ENCODE results near the gene KIAA1210. TPM values are rescaled to one million over a fixed set of nuclear protein-coding genes. Genes with fewer than 3 reads are reported as not detected.

The KIAA1210 gene
- not detected in 2 replicates for total RNA-seq

DNA sequence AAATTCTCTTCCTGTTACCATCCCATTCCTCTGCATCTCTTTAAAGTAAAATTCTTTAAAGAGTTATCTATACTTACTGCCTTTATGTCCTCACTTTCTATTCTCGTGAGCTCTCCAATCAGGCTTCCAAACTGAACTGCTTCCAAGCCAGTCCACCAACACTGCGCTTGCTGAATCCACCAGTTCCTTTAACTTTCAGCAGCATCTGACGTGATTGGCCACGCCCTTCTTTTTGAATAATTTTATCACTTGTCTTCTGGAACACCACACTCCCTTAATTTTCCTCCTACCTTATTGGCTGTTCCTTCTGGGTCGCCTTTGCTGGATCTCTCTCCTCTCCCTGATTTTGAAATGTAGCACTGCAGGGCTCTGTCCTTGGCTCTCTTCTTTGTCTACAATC, at the start of gene KIAA1210:
Gene KIAA1210 (minus strand): TSS at position 163 of the 400 bp plus-strand sequence. CDS start 4,170 bp downstream, outside the sequence.
- no peak for DNase-seq (ENCODE audit: low read depth in 2 of 2)

DNA sequence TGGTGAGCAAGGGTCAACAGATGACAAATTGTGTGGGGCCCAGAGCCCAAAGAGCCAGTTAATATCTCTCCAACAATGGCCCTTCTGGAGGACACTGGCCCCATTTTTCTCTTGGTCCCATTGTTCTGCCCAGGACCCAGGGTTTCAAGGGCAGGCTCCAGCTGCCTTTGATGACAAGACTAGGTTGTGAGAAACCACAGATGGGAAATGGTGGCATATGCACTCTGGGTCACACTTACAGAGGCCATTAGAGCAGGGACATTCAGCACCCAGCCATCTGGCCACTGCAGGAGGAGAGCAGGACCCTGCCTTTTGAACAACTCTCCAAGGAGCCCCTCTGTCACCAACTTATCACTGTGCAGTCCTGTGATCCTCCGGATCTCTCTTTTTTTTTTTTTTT, 49.7 kb upstream of the KIAA1210 start:
- DNase-seq (ENCODE audit: low read depth in 2 of 2): no peak

DNA sequence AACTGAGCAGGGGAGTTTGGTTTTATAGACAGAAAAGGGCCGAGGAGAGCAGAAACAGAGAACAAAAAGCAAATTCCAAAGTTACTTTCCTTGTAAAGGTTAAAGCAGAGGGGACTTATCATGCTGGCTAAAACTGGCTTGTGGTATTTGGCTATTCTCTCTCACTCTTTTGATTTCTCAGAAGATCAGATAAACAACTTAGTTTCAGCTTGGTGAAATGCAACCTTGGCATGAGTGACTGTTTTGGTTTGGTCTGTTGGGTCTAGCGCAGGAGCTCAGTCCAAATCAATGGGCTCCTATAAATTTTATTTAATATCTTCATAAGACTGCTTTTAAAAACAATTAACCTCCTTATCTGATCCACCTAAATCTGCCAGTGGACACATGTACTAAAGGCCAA, 47.3 kb upstream of the KIAA1210 start:
- no peak for DNase-seq (ENCODE audit: low read depth in 2 of 2)

DNA sequence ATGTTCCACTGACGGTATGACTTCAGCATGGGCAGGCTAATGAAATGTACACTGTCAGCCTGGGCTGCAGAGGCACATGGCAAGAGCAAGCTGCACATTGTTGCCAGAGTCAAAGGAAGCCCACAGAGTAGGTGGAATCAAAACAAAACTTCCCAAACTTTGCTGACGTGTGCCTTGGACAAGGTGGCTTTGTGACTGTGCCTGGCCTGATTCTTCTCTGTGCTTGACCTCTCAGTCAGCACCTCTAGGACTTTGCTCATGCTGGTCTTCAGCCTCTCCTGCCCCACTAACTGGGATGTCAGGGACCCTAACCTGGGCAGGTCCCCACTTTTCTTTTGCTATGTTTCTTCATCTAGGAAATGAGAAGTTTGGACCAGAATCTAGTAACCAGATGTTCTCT, 40.5 kb upstream of the KIAA1210 start:
- no peak for DNase-seq (ENCODE audit: low read depth in 2 of 2)

DNA sequence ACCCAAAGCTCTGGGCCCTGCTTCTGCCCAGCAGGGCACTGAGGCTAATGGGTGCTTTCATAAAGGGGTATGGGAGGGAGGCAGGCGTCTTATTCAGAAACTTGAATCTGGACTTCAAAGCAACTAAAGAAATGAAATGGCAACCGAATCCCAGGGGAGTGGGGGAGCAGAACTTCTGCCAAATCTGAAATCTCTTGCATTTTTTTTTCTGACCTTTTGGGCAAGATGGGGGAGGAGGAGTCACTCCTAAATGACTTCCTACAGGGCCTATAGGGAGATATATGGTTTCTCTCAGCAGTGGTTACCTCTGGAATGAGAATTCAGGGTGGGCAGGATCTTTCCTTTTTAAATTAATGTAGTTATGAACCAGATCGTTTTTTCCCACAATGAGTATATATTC, 30.6 kb upstream of the KIAA1210 start:
- DNase-seq (ENCODE audit: low read depth in 2 of 2): no peak

DNA sequence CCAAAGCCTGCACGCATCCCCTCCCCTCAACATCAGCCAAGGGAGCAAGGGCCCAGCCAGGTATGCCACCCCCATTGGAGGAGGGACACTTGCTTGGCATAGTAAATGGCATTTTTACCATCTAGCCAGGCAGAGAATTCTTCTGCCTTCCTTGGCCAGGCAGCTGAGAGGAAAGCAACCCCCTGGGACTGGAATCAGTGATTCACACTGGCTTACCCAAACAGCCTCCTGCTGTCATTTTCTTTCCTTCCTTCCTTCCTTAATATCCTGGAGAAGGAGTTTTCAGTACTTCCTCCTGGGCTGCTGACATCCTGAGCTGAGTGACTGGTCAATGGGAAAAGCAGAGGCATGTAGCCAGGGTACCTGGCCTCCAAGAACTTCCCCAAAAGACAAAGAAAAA, 28.6 kb upstream of the KIAA1210 start:
- no peak for DNase-seq (ENCODE audit: low read depth in 2 of 2)

DNA sequence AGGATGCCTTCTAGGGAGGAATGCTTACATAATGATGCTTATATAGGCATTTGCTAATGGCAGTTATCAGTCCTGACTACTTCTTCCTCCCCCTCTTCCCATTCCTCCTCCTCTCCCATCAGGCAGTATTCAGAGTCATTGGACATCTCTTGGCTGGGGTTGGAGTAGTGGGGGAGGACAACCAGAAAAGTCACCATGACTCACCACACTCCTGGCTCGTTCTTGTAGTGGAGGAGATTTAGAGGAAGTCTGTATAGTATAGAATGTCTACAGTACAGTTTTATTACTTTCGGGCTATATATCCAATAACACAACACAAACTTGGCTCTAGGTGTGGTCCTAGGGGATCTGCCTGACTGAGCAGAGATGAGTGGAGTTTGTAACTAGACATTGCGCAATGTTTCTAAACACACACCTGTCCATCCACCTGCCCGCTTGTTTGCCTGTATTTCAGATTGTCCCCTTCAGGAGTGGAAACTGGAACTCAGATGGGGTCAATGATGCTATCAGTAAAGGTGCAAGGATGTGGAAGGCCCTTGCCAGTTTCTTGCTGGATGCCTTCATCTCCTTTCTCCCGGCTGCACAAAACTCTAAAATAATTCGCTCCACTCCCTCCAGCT, 27.9 kb upstream of the KIAA1210 start:
- no peak for DNase-seq (ENCODE audit: low read depth in 2 of 2)

DNA sequence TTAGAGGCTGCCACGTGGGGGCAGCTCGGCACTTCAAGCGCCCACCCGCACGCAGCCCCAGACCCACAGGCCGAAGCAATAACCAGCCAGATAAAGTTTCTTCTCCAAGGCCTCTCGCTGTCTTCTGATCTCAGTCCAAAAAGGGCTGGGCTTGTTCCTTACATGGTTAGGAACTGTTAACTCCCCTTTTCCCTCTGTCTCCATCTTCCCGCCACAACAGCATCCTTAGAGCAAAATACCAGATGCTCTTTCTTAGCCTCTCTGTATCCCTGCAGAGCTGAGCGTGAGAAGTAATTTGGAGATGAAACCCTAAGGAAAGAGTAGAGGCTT, 23.4 kb upstream of the KIAA1210 start:
- DNase-seq (ENCODE audit: low read depth in 2 of 2): no peak

DNA sequence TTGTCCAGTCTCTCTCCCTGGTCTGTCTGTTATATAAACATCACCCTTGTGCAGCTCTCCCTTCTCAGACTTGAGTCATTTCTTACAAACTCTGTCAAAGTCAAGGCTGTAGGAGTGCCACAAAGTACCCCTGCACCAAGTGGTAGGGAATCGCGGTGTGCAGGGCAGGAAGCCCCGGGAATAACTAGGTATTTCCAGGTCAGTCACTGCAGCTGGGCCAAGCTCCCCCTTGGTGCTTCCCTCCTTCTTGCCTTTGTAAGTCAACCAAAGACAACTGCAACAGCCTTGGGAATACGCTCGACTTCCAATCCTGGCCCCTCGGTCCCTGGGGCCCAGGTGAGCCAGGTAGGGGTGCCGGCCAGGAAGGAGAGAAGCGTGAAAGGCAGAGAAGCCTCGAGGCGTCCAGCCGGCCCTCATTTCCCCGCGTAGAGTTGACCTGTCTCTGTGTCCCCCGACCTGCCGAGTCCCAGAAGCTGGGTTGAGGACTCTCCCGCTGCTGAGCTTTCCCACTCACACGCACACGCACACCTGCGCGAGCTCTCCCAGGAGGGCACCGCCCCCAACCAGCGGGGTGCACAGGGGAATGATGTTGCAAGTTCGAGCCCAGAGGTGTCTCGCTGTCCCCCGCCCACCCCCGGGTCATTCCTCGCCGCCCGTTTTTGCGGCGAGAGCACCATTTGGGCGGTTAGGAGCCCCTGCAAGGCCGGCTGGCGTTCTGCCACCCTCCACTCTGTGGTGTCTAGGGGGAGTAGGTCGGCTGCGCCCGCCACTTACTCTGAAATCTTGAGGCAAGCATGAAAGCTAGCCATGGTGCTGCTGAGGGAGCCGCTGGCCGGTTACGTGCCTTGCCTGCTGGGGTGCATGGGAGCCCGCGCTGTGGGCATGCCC, 22.8 kb upstream of the KIAA1210 start:
- DNase-seq (ENCODE audit: low read depth in 2 of 2): no peak

DNA sequence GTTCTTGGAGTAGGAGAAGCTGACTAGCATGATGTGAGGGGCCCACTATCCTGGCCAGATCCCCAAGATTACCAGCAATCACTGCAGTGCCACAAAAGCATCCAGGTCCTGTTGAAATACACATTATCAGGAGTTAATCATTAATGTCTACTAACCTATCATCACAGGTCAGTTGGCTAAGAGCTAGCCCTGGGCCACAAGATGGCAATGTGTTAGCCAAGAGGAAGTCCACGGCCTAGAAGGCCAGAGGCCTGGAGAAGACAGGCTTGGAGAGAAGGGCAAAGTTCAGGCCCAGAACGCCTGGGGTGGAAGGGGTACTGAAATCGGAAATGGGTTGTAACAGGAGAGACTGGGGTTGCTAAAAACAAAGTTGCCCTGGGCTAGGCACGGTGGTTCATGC, 19.9 kb upstream of the KIAA1210 start:
- DNase-seq (ENCODE audit: low read depth in 2 of 2): no peak

DNA sequence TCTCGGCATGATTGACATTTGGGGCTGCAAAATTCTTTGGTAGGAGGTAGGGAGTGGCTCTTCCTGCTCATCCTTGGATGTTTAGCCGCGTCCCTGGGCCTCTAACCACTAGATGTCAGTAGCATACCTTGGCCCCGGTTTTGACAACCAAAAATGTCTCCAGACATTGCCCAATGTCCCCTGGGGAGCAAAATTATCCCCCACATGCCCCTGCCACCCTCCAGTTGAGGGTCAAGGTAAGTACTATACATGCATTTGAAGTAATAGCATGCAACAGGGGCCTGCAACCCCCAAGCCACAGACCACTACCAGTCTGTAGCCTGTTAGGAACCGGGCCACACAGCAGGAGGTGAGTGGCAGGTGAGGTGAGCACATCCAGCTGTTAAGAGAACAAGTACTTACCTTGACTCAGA, 17.6 kb upstream of the KIAA1210 start:
- DNase-seq (ENCODE audit: low read depth in 2 of 2): peak in 1 of 2 donors; percentile 1

DNA sequence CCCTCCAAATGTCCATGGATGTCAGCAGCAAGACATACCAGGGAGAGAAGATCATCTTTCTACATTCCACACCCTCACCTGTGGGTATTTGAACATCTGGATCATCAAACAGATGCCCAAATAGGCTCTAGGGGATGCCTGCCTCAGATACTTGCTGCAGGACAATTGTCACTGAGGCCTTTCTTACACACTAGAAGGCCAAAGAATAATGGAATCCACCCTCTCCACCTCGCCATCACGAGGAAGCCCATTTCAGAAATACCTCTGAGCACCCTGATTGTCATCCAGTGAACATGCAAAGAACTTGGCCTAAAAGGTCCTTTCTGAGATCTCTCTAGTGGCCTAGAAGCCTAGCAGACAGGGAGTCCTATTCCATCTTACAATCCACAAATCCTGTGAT, 6.9 kb upstream of the KIAA1210 start:
- no peak for DNase-seq (ENCODE audit: low read depth in 2 of 2)

DNA sequence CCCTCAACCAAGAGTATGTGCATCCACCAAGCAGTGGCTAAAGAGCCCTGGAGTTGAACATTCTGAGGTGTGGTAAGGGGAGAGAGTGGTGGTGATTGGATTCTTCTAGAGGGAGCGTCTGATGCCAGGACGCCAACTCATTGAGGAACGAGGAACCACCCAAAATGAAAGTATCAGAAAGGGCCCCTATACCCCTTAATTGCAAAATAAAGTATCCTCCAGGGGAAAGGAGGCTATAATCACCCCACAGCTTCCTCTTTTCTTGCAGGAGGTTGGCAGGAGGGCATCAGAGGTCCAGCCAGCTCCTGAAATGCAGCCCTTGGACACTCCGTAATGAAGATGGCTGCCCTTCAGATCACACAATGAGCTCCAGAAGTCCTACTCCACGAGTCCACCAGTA, 5.3 kb upstream of the KIAA1210 start:
- no peak for DNase-seq (ENCODE audit: low read depth in 2 of 2)

DNA sequence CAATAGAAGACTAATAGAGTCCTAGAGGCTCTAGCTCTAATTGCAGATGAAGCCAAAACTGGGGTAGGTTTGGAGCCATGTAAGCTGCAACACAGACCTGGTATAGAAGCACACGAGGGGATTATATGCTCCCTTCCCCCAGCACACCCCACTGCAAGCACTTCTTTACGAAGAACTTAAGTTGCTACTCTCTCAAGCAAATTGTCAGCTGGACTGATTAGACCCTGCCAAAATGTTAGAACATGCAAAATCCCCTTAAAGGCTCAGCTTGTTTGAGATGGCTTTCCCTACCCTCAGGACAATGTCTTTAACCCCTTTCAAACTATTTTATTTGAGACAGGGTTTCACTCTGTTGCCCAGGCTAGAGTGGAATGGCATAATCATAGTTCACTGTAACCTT, 4.7 kb upstream of the KIAA1210 start:
- DNase-seq (ENCODE audit: low read depth in 2 of 2): no peak

DNA sequence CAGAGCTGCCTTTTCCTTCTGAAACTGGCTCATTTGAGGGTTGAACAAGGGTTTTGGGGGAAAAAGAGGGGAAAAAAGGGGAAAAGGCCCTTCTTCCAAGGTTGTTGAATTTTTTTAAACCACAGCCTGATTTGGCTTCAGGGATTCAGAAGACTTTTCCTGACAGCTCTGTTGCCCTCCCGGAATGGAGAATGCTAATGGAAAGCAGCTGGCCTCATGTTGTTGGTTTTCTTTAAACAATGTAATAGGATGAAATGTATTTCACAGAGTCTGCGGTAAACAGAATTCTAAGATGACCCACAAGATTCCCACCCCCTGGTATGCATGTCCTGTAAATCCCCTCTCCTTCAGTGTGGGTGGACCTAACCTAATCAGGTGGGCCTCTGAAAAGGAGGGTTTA, 3.3 kb upstream of the KIAA1210 start:
- DNase-seq (ENCODE audit: low read depth in 2 of 2): no peak

DNA sequence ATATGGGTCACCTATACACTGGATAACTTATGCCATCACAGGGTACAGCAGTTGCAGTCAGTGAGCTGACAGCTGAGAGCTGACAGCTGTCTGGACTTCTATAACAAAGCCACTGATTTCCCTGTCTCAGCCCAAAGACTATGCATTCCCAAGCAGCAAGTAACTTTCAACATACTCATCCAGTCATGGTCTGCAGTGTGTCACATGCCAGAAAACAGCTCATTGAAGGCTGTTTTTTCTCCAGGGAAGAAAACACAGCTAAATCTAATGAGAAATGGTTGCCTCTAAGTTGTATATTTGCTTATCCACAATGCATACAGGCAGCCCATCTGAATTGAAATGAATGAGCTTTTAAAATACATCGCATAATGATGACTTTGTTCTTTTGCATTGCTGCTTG, 6.3 kb downstream of the KIAA1210 start:
- no peak for DNase-seq (ENCODE audit: low read depth in 2 of 2)

DNA sequence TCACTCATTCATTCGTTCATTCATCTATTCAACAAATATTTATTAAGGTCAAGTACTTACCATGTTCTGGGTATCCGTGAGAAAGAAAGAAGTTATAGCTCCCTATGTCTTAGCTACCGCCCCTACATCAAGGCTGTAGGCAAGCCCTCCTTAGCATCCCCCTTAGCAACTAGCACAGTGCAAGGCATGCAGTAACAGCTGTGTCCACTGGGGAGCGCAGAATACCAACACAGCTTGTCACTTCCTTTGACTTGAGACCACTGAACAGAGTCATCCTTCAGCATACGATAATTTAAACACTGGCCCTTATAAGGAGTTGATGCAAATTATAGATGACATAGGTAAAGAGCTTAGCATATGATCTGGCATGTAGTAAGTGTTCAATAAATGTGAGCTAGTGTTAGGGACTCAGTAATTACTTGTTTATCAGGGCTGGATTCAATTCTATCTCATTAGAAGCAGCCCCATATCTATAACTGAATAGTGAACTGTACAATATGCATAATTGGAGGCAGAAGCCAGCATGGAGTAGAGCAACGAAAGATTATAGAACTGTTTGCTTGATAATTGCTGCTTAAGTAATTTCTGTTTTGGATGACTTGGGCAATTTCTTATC, 8.7 kb downstream of the KIAA1210 start:
- peak; percentile 3 to 52 for DNase-seq (ENCODE audit: low read depth in 2 of 2)

DNA sequence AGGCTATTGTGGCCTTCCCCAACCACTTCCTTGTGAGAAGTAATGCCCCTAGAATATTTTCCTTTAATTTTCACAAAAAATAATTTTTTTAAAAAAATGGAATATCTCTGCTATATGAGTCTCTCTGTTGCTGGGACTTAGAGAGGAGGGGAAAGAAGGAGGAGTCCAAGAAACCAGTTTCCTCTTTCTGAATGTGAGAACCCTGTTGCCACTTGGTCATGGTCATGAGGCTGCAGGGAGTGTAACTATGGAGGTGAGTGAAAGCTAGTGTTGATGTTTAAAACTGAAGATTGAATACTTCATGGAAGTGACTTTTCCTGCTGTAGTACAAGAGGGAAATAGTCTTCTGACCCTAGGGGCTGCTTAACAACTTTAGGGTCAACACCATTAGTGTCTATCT, 20.4 kb downstream of the KIAA1210 start:
- no peak for DNase-seq (ENCODE audit: low read depth in 2 of 2)

DNA sequence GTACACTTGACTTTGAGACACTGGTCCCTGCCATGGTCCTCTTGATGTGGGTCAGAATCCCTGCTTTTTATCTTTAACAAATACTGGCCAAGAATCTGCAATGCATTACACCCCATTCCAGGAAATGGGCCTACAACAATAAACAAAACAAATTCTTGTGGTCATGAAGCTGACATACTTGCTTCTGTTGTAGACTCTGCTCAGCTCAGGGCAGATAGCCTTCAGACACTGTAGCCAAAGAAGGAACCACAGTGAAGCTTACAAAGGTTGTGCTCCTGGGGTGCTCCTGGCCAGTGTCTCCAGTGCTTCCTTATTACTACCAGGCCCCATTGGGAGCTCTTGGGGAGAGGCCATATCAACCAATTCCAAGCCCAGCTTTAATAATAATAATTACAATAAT, 21.8 kb downstream of the KIAA1210 start:
- DNase-seq (ENCODE audit: low read depth in 2 of 2): no peak

DNA sequence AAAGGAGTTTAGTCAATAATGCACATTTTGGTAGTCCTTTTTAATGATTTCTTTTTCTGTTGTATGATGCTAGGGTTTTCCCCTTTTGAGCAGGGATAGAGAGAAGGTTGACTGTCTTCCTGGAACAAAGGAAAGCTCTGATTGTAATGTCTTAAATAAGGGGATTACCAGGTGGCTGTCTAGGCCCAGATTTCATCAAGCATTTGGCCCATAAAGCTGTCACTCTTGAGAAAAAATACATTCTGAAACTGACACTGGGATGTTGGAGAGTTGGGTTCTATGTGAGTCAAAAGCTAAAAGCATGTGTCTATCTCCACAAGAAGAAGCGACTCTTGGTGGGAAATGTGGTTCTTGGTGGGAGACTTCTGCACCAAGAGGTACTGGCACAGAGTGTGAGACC, 26.4 kb downstream of the KIAA1210 start:
- no peak for DNase-seq (ENCODE audit: low read depth in 2 of 2)

DNA sequence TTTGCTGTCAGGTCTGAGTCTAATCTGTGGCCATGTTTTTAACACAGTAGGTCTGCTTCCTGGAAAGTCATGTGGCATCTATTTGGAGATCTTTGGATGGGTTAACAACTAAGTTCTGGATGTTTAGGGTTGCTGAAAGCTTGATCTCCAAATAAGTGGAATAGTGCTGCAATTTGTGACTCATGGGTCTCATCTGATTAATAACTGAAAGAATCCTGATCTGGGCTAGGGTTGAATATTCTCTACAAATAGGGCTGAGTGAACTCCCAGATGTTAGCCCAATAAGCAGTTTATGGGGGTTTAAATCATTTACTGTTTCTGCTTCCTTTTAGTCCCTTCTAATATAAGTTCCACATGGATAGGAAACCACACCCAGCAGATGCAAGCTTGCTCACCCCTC, 31.7 kb downstream of the KIAA1210 start:
- no peak for DNase-seq (ENCODE audit: low read depth in 2 of 2)

DNA sequence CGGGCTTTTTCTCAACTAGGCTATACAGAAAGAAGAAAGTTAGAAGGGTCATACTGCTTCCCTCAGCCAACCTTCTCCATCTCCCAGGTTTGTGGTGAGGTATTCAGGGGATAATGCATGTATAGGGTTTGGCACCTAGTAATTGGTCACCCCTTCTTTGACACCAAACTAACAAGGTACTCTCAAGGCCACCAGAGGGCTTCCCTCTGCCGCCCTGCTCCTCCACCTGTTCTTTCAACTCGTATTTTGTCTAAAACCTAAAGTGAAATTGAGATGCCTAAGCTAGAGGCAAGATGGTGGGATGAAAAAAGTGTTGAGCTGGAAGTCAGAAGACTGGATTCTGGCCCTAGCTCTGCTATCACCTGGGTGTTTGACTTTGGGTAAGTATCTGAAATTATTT, 32.8 kb downstream of the KIAA1210 start:
- no peak for DNase-seq (ENCODE audit: low read depth in 2 of 2)

Measured in dermis microvascular lymphatic vessel endothelial cell (primary cell).